DOHH2 (cell line): ENCODE data around the gene ZNRD2.

Source experiments
- EZH2phosphoT487 ChIP-seq: fragments of 200-600 bp; sonication (generic); IDR thresholded peaks from 2 replicates; pipeline ENCODE4 v1.6.1; 2017; ENCODE audit warnings: borderline replicate concordance, mild to moderate bottlenecking, antibody characterized with exemption, low read length, moderate library complexity, mixed read lengths
- TF ChIP-seq, protein P1 (sequence below): fragments of 200-600 bp; sonication (generic); IDR thresholded peaks from one replicate; pipeline ENCODE4 v1.5.1; 2014; ENCODE audit warnings: antibody characterized with exemption, mild to moderate bottlenecking, low read depth, low read length; ENCODE audit not compliant: poor library complexity, severe bottlenecking

DNA sequence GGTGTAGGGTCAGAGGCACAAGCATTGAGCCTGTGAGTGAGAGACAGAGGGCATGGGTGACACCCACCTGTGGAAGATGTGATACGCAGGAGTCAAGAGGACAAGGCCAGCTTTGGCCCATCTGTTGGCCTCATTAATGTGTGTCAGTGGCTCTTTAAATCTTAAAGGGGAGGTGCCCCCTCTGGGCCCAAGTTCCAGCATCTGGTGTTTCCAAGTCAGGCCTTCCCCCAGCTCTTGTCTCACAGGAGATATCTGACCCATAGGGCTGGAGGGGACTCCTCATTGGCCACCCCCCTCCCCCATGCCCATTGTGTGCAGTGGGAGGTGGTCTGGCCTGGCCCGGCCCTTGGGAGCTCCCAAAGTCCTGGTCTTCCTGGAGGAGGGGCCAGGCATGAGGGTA, 16.4 kb downstream of the ZNRD2 start:
- TF ChIP-seq, protein P1, sequence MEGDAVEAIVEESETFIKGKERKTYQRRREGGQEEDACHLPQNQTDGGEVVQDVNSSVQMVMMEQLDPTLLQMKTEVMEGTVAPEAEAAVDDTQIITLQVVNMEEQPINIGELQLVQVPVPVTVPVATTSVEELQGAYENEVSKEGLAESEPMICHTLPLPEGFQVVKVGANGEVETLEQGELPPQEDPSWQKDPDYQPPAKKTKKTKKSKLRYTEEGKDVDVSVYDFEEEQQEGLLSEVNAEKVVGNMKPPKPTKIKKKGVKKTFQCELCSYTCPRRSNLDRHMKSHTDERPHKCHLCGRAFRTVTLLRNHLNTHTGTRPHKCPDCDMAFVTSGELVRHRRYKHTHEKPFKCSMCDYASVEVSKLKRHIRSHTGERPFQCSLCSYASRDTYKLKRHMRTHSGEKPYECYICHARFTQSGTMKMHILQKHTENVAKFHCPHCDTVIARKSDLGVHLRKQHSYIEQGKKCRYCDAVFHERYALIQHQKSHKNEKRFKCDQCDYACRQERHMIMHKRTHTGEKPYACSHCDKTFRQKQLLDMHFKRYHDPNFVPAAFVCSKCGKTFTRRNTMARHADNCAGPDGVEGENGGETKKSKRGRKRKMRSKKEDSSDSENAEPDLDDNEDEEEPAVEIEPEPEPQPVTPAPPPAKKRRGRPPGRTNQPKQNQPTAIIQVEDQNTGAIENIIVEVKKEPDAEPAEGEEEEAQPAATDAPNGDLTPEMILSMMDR = no peak
- TF ChIP-seq EZH2phosphoT487 = no peak
